ENCODE results near the gene PRAMEF12. TPM values are rescaled to one million over a fixed set of nuclear protein-coding genes. Genes with fewer than 3 reads are reported as not detected.
"Not testable (repeated sequence)": the region's sequence is repeated elsewhere in the genome, so short reads cannot be mapped to it uniquely, and the experiment has no call there.

The PRAMEF12 gene
- not detected for total RNA-seq

DNA sequence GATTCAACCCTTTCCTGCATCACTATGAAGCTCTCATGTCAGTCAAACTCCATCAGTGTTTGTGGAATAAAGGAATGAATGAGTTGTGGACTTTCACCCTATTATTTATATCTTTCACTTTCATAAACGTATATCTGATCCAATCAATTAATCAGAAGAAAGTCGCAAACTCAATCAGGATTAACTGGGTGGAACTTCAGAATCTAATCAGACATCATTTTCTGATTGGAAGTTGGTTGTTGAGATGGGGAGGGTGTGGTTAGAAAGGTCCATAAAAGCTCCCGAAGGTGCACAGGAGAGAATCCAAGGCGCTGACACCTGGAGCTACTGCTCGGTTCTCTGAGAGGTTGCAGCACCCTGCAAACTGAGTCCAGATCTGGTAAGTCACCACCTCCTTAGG lies at the start of gene PRAMEF12:
PRAMEF12 (plus strand) TSS at position 301 of the 400 bp plus-strand sequence. CDS start 1,130 bp downstream, outside the sequence.
- no peak for DNase-seq (ENCODE audit: low spot score)

DNA sequence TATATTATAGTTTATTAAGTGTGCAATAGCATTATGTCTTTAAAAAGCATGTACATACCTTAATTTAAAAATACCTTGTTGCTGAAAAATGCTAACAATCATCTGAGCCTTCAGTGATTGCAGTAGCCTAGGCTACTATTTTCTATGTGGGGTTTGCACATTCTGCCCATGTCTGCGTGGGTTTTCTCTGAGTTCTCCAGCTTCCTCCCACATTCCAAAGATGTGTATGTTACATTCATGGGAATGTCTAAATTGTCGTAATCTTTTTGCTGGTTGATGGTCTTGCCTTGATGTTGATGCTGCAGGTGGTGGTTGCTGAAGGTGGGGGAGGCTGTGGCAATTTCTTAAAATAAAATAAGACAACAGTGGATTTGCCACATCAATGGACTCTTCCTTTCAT lies 45.1 kb upstream of the PRAMEF12 start:
- no peak for DNase-seq (ENCODE audit: low spot score)

DNA sequence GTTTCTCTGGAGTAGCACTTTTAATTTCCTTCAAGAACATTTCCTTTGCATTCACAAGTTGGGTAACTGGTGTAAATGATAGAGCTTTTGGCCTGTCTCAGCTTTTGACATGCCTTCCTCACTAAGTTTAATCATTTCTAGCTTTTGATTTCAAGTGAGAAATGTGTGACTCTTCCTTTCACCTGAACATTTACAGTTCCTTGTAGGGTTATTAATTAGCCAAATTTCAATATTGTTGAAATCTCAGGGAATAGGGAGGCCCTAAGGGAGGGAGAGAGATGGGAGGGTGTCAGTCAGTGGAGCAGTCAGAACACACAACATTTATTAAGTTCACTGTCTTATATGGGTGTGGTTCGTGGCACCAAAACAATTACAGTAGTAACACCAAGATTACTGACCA lies 43.4 kb upstream of the PRAMEF12 start:
- no peak for DNase-seq (ENCODE audit: low spot score)

DNA sequence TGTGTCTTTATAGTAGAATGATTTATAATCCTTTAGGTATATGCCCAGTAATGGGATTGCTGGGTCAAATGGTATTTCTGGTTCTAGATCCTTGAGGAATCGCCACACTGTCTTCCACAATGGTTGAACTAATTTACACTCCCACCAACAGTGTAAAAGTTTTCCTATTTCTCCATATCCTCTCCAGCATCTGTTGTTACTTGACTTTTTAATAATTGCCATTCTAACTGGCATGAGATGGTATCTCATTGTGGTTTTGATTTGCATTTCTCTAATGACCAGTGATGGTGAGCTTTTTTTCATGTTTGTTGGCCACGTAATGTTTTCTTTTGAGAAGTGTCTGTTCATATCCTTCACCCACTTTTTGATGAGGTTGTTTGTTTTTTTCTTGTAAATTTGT lies 42.5 kb upstream of the PRAMEF12 start:
- DNase-seq (ENCODE audit: low spot score), result not testable (repeated sequence)

DNA sequence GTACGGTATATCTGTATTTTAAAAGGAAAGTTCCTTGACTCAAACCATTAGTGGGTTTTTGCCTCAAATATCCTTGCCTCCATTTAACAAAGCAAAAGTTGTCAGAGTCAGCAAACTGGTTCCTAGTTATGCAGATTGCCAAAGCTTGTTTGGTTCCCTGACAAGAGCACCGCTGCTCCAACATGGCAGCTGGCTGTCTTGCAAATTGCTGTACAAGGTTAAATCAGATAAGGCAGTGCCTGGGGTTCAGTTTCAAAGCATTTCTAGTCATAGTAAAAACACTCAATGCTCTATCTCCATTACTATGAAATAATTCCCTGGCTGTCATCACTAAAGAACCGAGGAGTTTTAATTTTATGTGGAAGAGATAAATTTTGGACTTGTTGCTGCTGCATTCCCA lies 38.9 kb upstream of the PRAMEF12 start:
- DNase-seq (ENCODE audit: low spot score), result no peak

DNA sequence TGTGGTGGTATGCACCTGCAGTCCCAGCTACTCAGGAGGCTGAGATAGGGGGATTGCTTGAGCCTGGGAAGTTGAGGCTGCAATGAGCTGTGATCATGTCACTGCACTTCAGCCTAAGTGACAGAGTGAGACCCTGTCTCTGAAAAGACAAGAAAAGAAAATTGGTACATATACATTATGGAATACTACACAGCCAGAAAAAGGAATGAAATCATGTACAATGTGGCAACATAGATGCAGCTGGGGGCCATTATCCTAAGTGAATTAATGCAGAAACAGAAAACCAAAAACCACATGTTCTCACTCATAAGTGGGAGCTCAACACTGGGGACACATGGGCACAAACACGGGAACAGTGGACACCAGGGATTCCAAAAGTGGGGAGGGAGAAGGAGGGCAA lies 34.6 kb upstream of the PRAMEF12 start:
- no peak for DNase-seq (ENCODE audit: low spot score)

DNA sequence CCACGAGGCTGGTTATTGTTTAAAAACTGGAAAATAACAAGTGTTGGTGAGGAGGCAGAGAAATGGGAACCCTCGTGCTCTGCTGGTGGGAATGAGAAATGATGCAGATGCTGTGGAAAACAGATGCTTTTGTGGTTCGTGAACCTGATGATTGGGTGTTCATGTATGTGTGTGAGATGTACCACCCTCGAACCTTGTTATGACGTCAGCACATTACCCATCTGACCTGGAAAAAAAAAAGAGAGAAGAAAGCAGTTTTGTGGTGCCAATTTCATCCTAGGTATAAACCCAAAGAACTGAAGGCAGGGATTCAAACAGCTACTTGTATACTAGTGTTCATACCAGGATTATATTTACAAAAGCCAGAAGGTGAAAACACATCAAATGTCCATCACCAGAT lies 33.9 kb upstream of the PRAMEF12 start:
- no peak for DNase-seq (ENCODE audit: low spot score)

DNA sequence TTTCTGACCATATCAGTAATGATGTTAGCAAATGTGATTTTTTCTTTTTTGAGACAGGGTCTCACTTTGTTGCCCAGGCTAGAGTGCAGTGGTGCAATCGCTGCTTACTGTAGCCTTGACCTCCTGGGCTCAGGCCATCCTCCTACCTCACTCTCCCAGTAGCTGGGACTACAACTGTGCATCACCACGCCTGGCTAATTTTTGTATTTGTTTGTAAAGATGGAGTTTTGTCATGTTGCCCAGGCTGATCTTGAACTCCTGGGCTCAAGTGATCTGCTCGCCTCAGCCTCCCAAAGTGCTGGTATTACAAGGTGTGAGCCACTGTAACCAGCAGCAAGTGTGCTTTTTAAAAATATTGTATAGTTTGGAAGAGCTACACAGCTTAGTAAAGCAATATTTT lies 31.6 kb upstream of the PRAMEF12 start:
- DNase-seq (ENCODE audit: low spot score), result no peak

DNA sequence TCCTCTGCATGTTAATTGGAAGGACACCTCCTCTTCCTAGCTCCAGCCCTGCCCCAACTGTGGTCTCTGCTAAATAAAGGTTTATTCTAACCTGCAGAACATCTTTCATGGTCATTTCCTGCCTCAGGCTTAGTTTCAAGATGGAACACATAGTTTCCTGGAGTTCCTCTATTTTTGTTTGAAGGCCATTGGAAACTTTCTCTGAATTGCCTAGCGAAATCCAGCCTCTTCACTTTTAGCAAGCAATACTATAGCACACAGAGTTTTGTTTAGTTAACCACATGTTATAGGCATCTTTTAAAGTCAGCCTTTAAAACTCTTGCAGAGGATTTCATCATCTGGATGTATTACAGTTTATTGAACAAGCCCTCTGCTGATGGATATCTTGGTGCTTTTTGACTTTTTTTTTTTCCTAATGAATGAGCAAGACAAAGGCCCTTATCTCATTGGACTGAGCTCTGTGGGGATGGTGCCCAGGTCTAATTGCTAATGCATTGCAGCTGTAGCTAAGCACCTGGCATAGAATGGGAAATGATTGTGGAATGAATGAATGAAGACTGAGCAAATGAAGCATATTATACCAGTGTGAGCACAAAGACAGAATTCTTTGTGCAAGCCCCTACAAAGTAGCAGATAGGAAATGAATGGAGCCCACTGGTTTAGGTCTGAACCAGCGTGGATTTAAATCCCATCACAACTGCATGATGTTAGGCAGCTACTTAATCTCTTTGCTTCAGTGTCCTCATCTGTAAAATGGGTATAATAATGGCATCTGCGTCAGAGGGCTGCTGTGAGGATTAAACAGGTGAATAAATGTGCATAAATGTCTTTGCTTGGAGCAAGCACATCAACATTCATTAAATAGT lies 28.2 kb upstream of the PRAMEF12 start:
- no peak for DNase-seq (ENCODE audit: low spot score)

DNA sequence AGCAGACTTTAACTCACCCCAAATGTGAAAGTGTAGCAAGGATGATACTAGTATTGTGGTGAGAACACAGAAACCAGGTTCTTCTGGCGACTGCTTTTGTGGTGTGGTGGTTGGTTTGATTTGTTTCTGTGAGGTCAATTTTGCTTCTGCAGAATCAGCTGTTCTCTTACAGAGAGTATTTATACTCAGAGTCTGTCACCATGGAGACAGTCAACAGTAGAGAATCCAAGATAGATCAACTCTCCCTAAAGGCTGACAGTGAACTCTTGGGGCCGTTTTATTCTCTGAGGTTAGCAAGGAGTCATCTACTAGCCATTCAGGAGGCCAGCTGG lies 27.6 kb upstream of the PRAMEF12 start, which contains the start of gene CFAP107:
CFAP107 (plus strand) TSS at position 209 of the 332 bp plus-strand sequence. CDS start 231 bp downstream, outside the sequence.
- no peak for DNase-seq (ENCODE audit: low spot score)

DNA sequence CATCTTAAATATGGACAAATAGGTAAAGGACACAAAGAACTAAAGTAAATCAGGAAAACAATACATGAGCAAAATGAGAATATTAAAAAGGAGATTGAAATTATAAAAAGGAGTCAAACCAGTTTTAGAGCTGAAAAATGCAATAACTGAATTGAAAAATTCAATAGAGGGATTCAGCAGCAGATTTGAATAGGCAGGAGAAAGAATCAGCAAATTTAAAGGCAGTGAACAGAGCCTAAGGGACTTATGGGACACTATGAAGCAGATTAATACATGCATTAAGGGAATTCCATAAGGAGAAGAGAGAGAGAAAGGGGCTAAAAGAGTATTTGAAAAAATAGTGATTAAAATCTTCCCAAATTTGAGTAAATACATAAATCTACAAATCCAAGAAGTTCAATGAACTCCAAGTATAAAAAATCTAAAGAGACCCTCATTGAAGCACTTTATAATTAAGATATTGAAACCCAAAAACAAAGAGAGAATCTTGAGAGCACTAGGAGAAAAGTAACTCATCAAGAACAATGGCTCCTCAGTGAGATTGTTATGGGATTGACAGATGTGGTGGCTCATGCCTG lies 24.7 kb upstream of the PRAMEF12 start:
- DNase-seq (ENCODE audit: low spot score), result no peak

DNA sequence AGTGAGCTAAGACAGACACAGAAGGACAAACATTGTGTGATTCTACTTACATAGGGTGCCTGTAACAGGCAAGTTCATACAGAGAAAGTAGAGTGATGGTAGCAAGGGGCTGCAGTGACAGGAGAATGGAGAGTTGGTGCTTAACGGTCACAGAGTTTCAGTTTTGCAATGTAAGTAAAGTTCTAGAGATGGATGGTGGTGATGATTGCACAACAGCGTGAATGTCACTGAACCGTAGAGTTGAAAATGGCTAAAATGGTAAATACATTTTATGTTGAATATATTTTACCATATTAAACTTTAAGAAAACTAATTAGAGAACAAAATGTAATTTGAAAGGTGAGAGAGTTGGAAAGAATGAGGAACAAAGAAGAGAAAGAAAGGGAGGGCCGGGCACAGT lies 18.8 kb upstream of the PRAMEF12 start:
- no peak for DNase-seq (ENCODE audit: low spot score)

DNA sequence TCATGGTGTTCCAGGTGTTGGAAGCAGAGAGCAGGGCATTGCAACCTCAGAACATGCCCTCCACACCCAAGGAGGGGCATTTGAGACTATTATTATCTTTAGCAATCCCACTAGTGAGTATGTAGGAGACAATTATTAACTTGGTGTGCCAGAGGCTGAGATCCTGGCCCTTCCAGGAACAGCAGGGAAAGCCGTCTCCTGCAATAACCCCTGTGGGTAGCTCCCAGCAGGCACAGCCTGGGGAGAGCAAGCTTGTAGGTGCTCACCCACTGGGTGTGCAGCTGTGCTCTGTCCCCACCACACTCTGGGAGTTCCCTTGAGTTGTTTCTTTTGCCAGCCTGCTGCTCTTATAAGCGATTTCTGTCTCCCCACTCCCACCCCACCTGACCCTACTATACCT lies 17.3 kb upstream of the PRAMEF12 start:
- DNase-seq (ENCODE audit: low spot score), result no peak

DNA sequence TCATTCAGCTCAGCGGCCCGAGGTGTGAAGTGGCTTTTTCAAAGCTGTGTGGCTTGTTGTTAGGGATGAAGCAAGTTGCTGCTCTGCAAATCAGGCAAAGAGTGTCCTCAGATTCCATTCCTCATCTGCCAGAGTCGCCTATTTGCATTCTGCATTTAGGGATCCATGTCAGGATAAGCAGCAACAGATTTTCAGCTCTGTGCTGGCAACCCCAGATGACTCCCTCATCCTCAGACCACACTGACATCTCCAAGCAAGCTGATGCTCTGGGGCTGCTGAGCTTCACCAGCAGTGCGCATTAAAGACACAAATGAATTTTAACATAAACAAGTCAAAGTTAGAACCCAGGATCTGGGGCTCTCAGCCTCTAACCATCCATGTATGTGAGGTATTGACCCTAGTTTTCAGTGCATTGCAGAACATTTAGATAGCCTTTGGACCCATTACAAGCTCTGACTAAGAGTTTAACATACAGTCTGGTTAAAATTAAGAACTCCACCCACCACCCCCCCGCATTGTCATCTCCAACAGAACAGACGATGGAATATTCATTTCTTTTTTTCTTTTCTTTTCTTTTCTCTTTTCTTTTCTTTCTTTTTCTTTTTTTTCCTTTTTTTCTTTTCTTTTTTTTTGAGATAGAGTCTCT lies 16.6 kb upstream of the PRAMEF12 start:
- DNase-seq (ENCODE audit: low spot score), result no peak

DNA sequence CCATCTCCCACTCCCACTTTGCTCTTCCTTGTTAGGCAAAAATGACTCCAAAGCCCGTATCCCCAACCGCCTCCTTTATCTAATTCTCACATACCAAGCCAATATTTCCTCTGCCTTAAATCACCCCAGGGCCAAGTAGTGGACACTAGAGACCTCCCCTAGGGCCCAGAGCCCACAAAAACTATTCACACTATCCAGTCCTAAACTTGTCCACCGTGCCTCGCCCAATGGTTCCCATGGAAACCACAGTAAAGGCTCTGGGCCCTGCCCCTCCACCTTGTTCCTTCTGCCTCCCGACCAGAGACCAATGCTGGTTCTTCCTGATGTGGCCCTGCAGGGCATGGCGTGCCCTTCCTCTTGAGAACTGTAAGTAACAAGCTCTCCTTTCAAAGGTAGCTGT lies 15.7 kb upstream of the PRAMEF12 start:
- no peak for DNase-seq (ENCODE audit: low spot score)

DNA sequence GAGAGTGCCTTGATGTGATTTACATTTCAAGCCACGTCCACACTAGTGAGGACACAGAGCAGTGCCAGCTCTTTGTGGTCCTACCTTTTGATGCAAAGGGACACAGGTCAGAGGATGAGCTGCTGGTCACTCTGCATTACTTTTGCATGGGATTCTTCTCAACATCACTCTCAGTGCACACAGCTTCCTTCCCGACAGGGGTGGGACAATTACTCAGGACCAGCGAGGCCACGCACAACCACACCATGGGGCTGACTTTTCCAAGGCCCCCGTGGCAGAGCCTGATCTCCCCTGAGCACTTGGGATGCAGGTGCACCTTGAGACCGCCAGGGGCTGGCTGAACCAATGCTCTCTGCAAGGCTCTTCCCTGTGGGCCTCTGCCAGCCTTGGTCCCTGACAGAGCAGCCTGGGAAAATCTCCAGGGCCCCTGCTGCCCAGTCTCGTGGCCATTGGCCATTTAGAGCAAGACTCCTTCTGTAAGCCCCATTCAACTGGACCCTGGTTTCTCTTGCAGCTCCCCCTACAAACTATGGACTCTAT lies 13.2 kb upstream of the PRAMEF12 start:
- no peak for DNase-seq (ENCODE audit: low spot score)

DNA sequence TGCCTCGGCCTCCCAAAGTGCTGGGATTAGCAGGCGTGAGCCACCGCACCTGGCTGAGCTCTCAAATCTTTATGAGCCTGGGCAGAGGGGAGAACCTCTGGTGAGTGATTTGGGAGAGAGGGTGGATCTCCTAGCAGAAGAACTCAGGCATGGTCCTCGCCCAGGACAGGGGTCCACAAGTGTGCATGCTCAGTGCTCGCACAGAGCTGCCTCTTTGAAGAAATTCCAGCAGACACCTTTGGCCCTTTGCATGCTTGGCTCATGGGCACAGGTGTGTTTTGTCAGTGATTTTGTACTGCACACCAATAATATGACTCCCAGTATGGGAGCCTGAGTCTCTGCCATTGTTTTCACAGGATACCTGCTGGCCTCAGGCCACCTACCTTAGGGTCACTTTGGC lies 11.8 kb upstream of the PRAMEF12 start:
- no peak for DNase-seq (ENCODE audit: low spot score)

DNA sequence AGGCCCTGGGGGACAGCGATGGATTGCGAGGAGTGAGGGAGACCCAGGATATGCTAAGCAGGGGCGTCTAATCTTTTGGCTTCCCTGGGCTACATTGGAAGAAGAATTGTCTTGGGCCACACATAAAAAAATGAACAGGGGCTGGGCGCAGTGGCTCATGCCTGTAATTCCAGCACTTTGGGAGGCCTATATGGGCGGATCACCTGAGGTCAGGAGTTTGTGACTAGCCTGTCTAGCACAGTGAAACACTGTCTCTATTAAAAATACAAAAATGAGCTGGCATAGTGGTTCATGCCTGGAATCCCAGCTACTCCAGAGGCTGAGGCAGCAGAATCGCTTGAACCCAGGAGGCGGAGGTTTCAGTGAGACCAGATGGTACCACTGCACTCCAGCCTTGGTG lies 10.8 kb upstream of the PRAMEF12 start:
- no peak for DNase-seq (ENCODE audit: low spot score)

DNA sequence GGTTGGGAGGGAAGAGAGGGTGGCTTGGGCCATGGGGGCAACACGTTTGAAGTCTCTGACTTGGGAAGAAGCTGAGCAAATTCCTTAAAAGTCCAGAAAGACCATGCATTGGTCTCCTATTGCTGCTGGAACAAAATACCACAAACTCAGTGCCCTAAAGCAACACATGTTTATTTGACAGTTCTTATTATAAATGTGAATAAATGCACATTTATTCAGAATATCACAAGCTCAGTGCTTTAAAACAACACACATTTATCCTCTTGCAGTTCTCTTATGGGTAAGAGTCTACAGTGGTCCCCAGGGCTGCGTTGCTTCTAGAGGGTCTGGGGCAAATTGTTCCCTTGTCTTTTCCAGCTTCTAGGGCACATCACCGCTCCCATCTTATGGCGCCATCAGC lies 10.1 kb upstream of the PRAMEF12 start:
- DNase-seq (ENCODE audit: low spot score), result no peak

DNA sequence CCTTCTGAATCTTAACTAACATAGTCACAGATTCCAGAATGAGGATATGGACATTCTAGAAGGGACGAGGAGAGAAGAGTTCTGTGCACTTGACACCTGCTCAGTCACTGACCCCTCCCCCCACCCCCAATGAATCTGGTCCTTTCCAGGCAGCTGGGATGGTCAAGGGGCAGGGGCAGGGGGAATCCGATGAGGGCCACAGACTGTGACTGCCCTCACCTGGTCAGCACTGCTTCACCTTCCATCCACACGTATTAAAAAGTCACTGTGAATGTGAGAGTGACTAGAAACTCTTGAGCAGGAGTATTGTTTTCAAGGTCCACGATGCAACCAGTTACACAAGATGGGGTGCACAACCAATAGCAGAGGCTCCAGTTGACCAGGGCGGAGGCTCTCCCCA lies 9.5 kb upstream of the PRAMEF12 start:
- no peak for DNase-seq (ENCODE audit: low spot score)

DNA sequence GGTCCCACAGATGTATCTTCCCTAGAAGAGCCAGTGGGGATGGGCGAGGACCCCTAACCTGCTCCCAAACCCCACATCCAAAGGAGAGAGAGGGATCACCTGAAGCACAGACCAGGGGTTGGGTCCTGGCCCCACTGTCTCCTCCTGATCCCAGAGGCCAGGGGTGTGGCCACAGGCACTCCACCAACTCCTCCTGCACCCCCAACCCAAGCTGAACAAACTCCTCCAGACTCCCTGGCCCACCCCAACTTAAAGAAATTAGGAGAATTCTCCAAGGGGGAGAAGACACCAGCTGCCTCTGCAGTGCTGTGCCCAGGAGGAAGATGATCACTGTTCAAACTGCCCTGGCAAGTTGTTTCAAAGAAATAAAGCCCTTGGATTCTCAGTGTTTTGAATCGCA lies 4.5 kb upstream of the PRAMEF12 start:
- no peak for DNase-seq (ENCODE audit: low spot score)

DNA sequence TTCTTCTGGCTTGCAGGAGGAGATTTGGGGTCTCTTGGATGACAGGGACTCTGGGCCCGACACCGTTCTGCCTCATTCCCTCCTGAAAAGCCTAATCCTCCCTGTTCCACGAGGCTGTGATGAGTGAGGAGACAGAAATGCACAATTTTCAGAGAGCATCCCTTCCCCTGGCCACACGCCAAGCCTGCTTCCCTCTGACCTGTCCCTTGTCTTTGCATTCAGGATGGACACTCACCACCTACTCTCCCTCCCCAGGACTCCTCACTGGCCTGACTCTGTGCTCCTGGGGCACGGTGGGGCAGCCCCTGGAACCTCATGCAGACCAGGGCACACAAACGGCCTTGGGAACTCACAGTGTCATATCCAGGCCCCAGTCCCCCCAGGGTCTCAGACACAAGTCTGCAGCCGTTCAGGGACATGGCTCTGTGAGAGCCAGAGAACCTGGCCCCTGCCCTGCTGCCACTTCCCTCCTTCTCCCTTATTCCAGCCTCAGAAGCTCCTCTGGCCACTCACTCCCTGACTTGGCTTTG lies 3.5 kb upstream of the PRAMEF12 start:
- DNase-seq (ENCODE audit: low spot score), result no peak

DNA sequence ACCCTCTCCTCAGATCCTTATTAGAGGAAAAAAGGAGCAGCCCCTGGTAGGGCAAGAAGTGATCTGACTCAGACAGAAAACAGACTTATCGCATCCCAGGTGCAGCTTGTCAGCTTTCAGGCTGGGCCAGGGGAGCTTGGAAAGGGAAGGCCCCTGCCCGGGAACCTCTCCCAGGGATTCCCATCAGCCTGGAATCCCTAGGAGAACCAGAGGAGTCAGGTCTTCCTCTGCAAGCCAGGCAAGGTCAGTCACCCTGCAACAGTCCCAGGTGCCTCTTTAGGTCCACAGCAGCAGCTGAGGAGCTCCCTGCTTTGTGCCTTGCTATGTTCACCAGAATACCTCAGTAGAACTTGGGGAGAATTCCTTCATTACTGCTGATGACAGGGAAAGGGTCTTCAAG lies 2.9 kb upstream of the PRAMEF12 start:
- DNase-seq (ENCODE audit: low spot score), result no peak
